Measurements from ENCODE around the gene ZNF385C.

DNA sequence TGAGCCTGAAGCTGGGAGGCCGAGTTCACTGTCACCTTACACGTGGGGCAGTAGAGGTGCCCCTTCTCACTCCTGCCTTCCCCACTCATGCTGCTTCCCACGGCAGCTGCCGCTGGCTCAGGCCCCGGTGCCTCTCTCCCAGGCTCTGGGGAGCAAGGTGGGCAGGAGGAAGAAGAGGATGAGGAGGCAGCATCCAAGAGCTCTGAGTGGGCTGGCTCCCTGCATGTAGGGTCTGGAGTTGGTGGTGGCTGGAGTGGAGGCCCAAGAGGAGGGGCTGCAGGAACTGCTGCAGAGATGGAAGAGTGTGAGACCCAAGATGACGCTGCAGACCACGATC is 69.5 kb downstream of the ZNF385C start:
- TF ChIP-seq, protein P1, sequence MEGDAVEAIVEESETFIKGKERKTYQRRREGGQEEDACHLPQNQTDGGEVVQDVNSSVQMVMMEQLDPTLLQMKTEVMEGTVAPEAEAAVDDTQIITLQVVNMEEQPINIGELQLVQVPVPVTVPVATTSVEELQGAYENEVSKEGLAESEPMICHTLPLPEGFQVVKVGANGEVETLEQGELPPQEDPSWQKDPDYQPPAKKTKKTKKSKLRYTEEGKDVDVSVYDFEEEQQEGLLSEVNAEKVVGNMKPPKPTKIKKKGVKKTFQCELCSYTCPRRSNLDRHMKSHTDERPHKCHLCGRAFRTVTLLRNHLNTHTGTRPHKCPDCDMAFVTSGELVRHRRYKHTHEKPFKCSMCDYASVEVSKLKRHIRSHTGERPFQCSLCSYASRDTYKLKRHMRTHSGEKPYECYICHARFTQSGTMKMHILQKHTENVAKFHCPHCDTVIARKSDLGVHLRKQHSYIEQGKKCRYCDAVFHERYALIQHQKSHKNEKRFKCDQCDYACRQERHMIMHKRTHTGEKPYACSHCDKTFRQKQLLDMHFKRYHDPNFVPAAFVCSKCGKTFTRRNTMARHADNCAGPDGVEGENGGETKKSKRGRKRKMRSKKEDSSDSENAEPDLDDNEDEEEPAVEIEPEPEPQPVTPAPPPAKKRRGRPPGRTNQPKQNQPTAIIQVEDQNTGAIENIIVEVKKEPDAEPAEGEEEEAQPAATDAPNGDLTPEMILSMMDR (IDR thresholded peaks at IDR 0.05) = no peak
- TF ChIP-seq POLR2A (IDR thresholded peaks at IDR 0.05) = no peak
